Endothelial cell of umbilical vein (primary cell): ENCODE results near the gene SELPLG. TPM values are rescaled to one million over a fixed set of nuclear protein-coding genes. Genes with fewer than 3 reads are reported as not detected.

Source experiments
- BruUV-seq: library from RNA; stranded (reverse); fragments of 400-500 nt; replicated peaks from 2 replicates; lab custom pipeline; 2021; lab: Mats Ljungman, UMichigan
- CTCF ChIA-PET: fragments of 300-600, 350-600 bp; sonication (Branson Sonifier 250); formaldehyde crosslinking; loops from one replicate; lab custom pipeline; 2021; ENCODE audit warnings: antibody characterized with exemption, inconsistent platforms; lab: Charles Lee
- POLR2A ChIA-PET: fragments of 300-600, 350-600 bp; sonication (Branson Sonifier 250); formaldehyde crosslinking; loops from one replicate; lab custom pipeline; 2021; ENCODE audit warnings: antibody characterized with exemption, inconsistent platforms; lab: Charles Lee
- DNase-seq: peaks from one replicate; pipeline ENCODE4 v3.0.0-alpha.2; 2011; ENCODE audit warnings: low read depth, low spot score
- FAIRE-seq: peaks from 2 replicates; lab custom pipeline; 2011; peaks lifted over from hg19 to GRCh38; lab: Jason Lieb, UNC
- H2AFZ ChIP-seq: 2 replicates; pipeline ENCODE4 v1.6.0; 2012; ENCODE audit warnings: low read depth, low read length, control low read depth, inconsistent platforms
- H3K27ac ChIP-seq: 2 replicates; pipeline ENCODE4 v1.5.1; 2011; ENCODE audit warnings: low read depth, mild to moderate bottlenecking, control low read depth, low read length, moderate library complexity; ENCODE audit not compliant: insufficient read depth
- H3K27me3 ChIP-seq, 2 experiments: 2 replicates each; pipeline versions ENCODE4 v1.6.0 to v1.6.1; 2011; ENCODE audit warnings: low read length in 2 of 2, mixed read lengths in 1 of 2; ENCODE audit not compliant: control insufficient read depth in 2 of 2, insufficient read depth in 2 of 2
- H3K36me3 ChIP-seq, 2 experiments: 2 replicates in 1 of 2; 3 replicates in 1 of 2; pipeline ENCODE4 v1.5.1; 2011; ENCODE audit warnings: low read length in 2 of 2, mild to moderate bottlenecking in 1 of 2, moderate library complexity in 1 of 2; ENCODE audit not compliant: control insufficient read depth in 2 of 2, insufficient read depth in 2 of 2; ENCODE audit errors: extremely low read depth in 1 of 2
- H3K4me1 ChIP-seq: 3 replicates; pipeline ENCODE4 v1.5.1; 2011; ENCODE audit warnings: mild to moderate bottlenecking, low read length; ENCODE audit not compliant: control insufficient read depth, insufficient read depth; ENCODE audit errors: extremely low read depth
- H3K4me2 ChIP-seq: 2 replicates; pipeline ENCODE4 v1.6.1; 2011; ENCODE audit warnings: low read length, control low read depth, mixed read lengths; ENCODE audit not compliant: insufficient read depth
- H3K4me3 ChIP-seq, 3 experiments: fragments of 200-600 bp in 1 of 3; sonication (generic), shearing (Covaris generic) in 1 of 3; replicated peaks in 1 of 3; 2 replicates each; pipeline ENCODE4 v1.5.1; 2011 to 2016; ENCODE audit warnings: control low read depth in 3 of 3, low read length in 3 of 3, mild to moderate bottlenecking in 2 of 3, inconsistent platforms in 1 of 3, low read depth in 1 of 3, moderate library complexity in 1 of 3; ENCODE audit not compliant: insufficient read depth in 1 of 3
- H3K79me2 ChIP-seq: 2 replicates; pipeline ENCODE4 v1.6.0; 2012; ENCODE audit warnings: low read length, inconsistent platforms; ENCODE audit not compliant: control insufficient read depth, insufficient read depth
- H3K9ac ChIP-seq: replicated peaks from 2 replicates; pipeline ENCODE3; 2011; ENCODE audit warnings: low read length, control low read depth; ENCODE audit not compliant: insufficient read depth; ENCODE audit errors: extremely low read depth
- H3K9me1 ChIP-seq: replicated peaks from 3 replicates; pipeline ENCODE4 v1.6.0; 2011; ENCODE audit warnings: mild to moderate bottlenecking, low read length; ENCODE audit not compliant: control insufficient read depth, insufficient read depth; ENCODE audit errors: extremely low read depth
- H3K9me3 ChIP-seq: replicated peaks from 2 replicates; pipeline ENCODE4 v1.5.1; 2012; ENCODE audit warnings: low read length, inconsistent platforms; ENCODE audit not compliant: control insufficient read depth, insufficient read depth
- H4K20me1 ChIP-seq: replicated peaks from 2 replicates; pipeline ENCODE3; 2011; ENCODE audit warnings: mild to moderate bottlenecking, low read length; ENCODE audit not compliant: control insufficient read depth, insufficient read depth; ENCODE audit errors: extremely low read depth
- CTCF ChIP-seq, 2 donors: IDR thresholded peaks; 1 replicate in 1 of 2; 2 replicates in 1 of 2; pipeline ENCODE4 v1.5.1; 2011; ENCODE audit warnings: low read length in 2 of 2, mild to moderate bottlenecking in 2 of 2, moderate library complexity in 2 of 2, control low read depth in 1 of 2, inconsistent platforms in 1 of 2, low read depth in 1 of 2; ENCODE audit not compliant: insufficient read depth in 1 of 2; ENCODE audit errors: extremely low read depth in 1 of 2
- EZH2 ChIP-seq: IDR thresholded peaks from 2 replicates; pipeline ENCODE4 v1.6.1; 2012; ENCODE audit warnings: borderline replicate concordance, low read depth, mild to moderate bottlenecking, moderate library complexity, low read length, inconsistent platforms; ENCODE audit not compliant: severe bottlenecking
- FOS ChIP-seq: IDR thresholded peaks from 2 replicates; pipeline ENCODE4 v1.6.1; 2011; ENCODE audit warnings: mild to moderate bottlenecking, low read length, moderate library complexity, borderline replicate concordance; ENCODE audit not compliant: insufficient read depth
- GATA2 ChIP-seq: IDR thresholded peaks from 2 replicates; pipeline ENCODE4 v1.7.0; 2011; ENCODE audit warnings: low read depth, mild to moderate bottlenecking, moderate library complexity, mixed read lengths, low read length; ENCODE audit not compliant: insufficient read length, insufficient read depth
- JUN ChIP-seq: IDR thresholded peaks from 2 replicates; pipeline ENCODE4 v1.6.1; 2011; ENCODE audit warnings: borderline replicate concordance, low read depth; ENCODE audit not compliant: insufficient read length, insufficient read depth
- MAX ChIP-seq: IDR thresholded peaks from 2 replicates; pipeline ENCODE4 v1.6.1; 2011; ENCODE audit not compliant: insufficient read depth, insufficient read length
- MYC ChIP-seq: IDR thresholded peaks from one replicate; pipeline ENCODE4 v1.6.1; 2011; ENCODE audit warnings: mild to moderate bottlenecking, low read depth, low read length
- POLR2A ChIP-seq: IDR thresholded peaks from 2 replicates; pipeline ENCODE4 v1.6.1; 2012; ENCODE audit warnings: low read depth, mild to moderate bottlenecking, control low read depth, low read length
- POLR2AphosphoS5 ChIP-seq: IDR thresholded peaks from 2 replicates; pipeline ENCODE4 v1.6.1; 2012; ENCODE audit warnings: low read depth, mild to moderate bottlenecking, control low read depth, low read length, moderate library complexity; ENCODE audit not compliant: insufficient read depth
- dilution Hi-C: fragments of 300-500 bp; cut with MboI; formaldehyde crosslinking; loops from one replicate; pipeline ENCODE4 v1.15.0; 2019; ENCODE audit warnings: low sequenced_read_pairs; ENCODE audit not compliant: extremely low pct_ligation_motif_present
- intact Hi-C: fragments of 100-400 bp; cut with micrococcal nuclease; formaldehyde crosslinking; loops from one replicate; pipeline ENCODE4 v1.10.0; 2022
- polyA plus RNA-seq, 4 experiments: library from polyadenylated mRNA; depleted of rRNA in 3 of 4; stranded (reverse) in 3 of 4; unstranded in 1 of 4; fragments of >200 nt; gene quantifications; 2 replicates each; pipeline versions ENCODE4 v1.2.1 to v1.2.3, GENCODE V29; 2011 to 2012; ENCODE audit warnings: missing spikeins in 1 of 4
- total RNA-seq: library from RNA; stranded (reverse); gene quantifications from 2 replicates; pipeline ENCODE4 v1.2.3, GENCODE V29; 2021

The SELPLG gene
- total and polyA plus RNA-seq, 2 donors (not counting 3 experiments of a cell fraction or from before 2014, with no cell fraction given), result 1.0 to 1.2 TPM

- intact Hi-C loops (no loop called here), dilution Hi-C loops (no loop called here)
- peak; percentile 79 for TF ChIP-seq JUN
- TF ChIP-seq MYC, result no peak
- TF ChIP-seq POLR2A, result no peak
- peak; percentile 14 for TF ChIP-seq FOS
- H2AFZ ChIP-seq, result peak overlapping the region; percentile 50
- no peaks in the 10 kb centered on the region for H3K79me2 ChIP-seq
- no peaks in the 10 kb centered on the region for H4K20me1 ChIP-seq
- BruUV-seq, result TSS peak; percentile 84
- no peaks in the 10 kb centered on the region for H3K9me3 ChIP-seq
- H3K9me1 ChIP-seq, result no peaks in the 10 kb centered on the region
- CTCF ChIA-PET, result interaction anchor here (1.6 to 5.4 kb wide), 2 partner anchors 12 to 321 kb away, joined by 3 to 34 read pairs; no protein-coding TSS in a partner anchor
- POLR2A ChIA-PET, result no interaction called here
- H3K4me2 ChIP-seq, result no peak overlapping the region
- H3K9ac ChIP-seq, result peak overlapping the region; percentile 32
- peak overlapping the region; percentile 49 for H3K27ac ChIP-seq
- H3K36me3 ChIP-seq, result no peaks in the 10 kb centered on the region
- peak; percentile 59 for FAIRE-seq
- H3K4me1 ChIP-seq, result peaks cover 31% of the 10 kb centered on the region
- no peak overlapping the region for H3K4me3 ChIP-seq
- no peaks in the 10 kb centered on the region for H3K27me3 ChIP-seq
- DNase-seq, result peak; percentile 70
These were observed 3.7 kb downstream of the SELPLG start for GRCh38 chr12:108629824-108630476.

- Histone ChIP-seq H3K36me3 (no peaks in the 10 kb centered on the region), H3K9ac (peak overlapping the region; percentile 14), H3K9me1 (no peaks in the 10 kb centered on the region), H4K20me1 (no peaks in the 10 kb centered on the region), H2AFZ (peak overlapping the region; percentile 84), H3K4me2 (no peak overlapping the region), H3K4me1 (peaks cover 31% of the 10 kb centered on the region), H3K27me3 (no peaks in the 10 kb centered on the region), H3K4me3 (no peak overlapping the region), H3K9me3 (no peaks in the 10 kb centered on the region), H3K27ac (peak overlapping the region; percentile 64), H3K79me2 (no peaks in the 10 kb centered on the region)
- TF ChIP-seq JUN, result no peak
- TF ChIP-seq POLR2A, result no peak
- TF ChIP-seq CTCF (IDR thresholded peaks at IDR 0.05; ENCODE audit: extremely low read depth in 1 of 2, insufficient read depth in 1 of 2, low read depth in 1 of 2, low read length in 2 of 2), result no peak
- TF ChIP-seq MYC, result no peak
- no peak for TF ChIP-seq GATA2
- no peak for TF ChIP-seq FOS
- no peak for TF ChIP-seq MAX
- no peak for TF ChIP-seq POLR2AphosphoS5
- TF ChIP-seq EZH2, result no peak
- dilution Hi-C loops (no loop called here), intact Hi-C loops (no loop called here)
- ChIA-PET POLR2A (interaction anchor here (1.0 kb wide), 1 partner anchor 209 kb away, joined by 5 read pairs; no protein-coding TSS in a partner anchor), CTCF (interaction anchor here (1.6 to 5.4 kb wide), 3 partner anchors 10 to 322 kb away, joined by 3 to 34 read pairs (median 12); no protein-coding TSS in a partner anchor)
- no TSS peak for BruUV-seq
- no peak for DNase-seq
- peak; percentile 33 for FAIRE-seq
These were observed 4.5 kb downstream of the SELPLG start for GRCh38 chr12:108629151-108629550.
